HUES6 (cell line): ENCODE data around the gene PRB2.
"Not testable (repeated sequence)": the region's sequence is repeated elsewhere in the genome, so short reads cannot be mapped to it uniquely, and the experiment has no call there.

Experiments
- H3K27ac ChIP-seq: 2 replicates; pipeline ENCODE4 v1.7.0; 2013; ENCODE audit warnings: low read depth, mild to moderate bottlenecking, low read length, inconsistent platforms
- H3K27me3 ChIP-seq: 2 replicates; pipeline ENCODE4 v1.6.1; 2013; ENCODE audit warnings: low read length; ENCODE audit not compliant: control insufficient read depth, insufficient read depth
- H3K36me3 ChIP-seq: 2 replicates; pipeline ENCODE4 v1.6.1; 2013; ENCODE audit warnings: low read length; ENCODE audit not compliant: control insufficient read depth, insufficient read depth
- H3K4me1 ChIP-seq: 2 replicates; pipeline ENCODE4 v1.6.1; 2013; ENCODE audit warnings: low read length; ENCODE audit not compliant: control insufficient read depth, insufficient read depth
- H3K4me3 ChIP-seq: 2 replicates; pipeline ENCODE4 v1.5.1; 2013; ENCODE audit warnings: low read depth, low read length
- H3K9ac ChIP-seq: one replicate; pipeline ENCODE4 v1.6.1; 2013; ENCODE audit warnings: mild to moderate bottlenecking, low read length
- H3K9me3 ChIP-seq: 2 replicates; pipeline ENCODE4 v1.6.1; 2013; ENCODE audit warnings: low read depth, low read length; ENCODE audit not compliant: control insufficient read depth, insufficient read depth

Gene PRB2

DNA sequence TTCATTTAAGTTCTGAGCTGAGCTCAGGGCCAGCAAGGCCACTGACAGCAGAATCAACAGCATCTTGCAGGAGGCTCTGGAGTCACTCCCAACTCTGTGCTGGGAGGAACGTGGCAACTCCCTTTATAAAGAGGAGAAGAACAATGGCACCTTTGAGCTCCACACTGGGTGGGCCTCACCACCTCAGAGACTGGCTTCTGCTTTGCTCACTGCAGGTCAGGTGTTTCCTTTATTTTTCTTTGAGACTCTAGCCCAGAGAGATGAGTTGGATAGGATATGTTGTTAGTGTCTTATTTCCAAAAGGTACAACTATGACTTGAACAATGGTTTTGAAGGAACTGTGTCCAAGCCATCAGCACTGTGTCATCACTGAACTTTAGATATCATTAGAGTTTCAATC, at the start of gene PRB2:
Gene PRB2, minus strand, starts transcription at position 101 of the 400 bp plus-strand sequence. Its CDS starts 38 bp downstream, at position 63.
- H3K27me3 ChIP-seq, H3K4me3 ChIP-seq, H3K9me3 ChIP-seq, H3K36me3 ChIP-seq, H3K9ac ChIP-seq, H3K27ac ChIP-seq, H3K4me1 ChIP-seq: not testable (repeated sequence)

DNA sequence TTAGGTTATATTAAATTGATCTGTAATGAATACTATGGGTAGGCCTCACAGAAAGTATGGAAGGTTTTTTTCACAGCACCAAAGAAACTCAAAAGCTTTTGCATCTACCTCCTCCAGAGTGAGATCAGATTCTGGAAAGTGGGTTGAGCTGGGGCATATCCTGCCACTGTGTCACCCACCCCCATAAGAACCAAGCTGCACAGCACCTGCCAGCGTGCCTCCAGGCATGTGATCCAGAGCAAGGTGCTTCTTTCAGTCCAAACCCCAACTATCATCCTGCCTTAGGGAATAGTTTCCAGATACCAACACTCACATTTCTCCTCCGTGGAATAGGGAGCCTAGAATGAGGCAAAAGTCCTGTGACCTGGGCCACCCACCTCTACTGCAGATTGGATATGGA, 42.6 kb upstream of the PRB2 start:
- Histone ChIP-seq H3K27me3 (no peaks in the 10 kb centered on the region), H3K4me1 (peaks cover 6% of the 10 kb centered on the region; the same call in 1 of the 2 replicates), H3K9ac (no peak overlapping the region), H3K36me3 (no peaks in the 10 kb centered on the region), H3K4me3 (no peak overlapping the region), H3K9me3 (peaks cover 3% of the 10 kb centered on the region; the same call in 1 of the 2 replicates), H3K27ac (no peak overlapping the region)

DNA sequence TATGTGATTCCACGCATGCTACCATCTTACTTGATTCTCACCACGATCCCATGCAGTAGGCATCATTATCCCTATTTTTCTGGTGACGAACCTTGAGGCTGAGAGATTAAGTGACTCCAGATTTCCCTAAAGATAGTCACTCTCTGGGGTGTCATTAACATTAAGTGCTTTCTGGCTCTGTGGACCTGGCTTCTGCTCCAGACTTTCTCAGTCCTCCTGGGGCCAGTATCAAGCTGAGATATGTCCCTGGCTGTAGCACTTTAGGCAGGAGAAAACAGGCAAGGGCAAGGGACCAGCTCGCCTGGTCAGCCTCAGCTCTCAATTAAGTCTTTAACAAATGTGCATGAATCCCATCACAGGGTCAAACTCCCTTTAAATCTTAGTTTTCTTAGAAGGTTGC, 38.3 kb upstream of the PRB2 start:
- no peak overlapping the region for H3K9ac ChIP-seq
- peaks cover 3% of the 10 kb centered on the region; the same call in 1 of the 2 replicates for H3K9me3 ChIP-seq
- peaks cover 10% of the 10 kb centered on the region; the same call in 1 of the 2 replicates for H3K4me1 ChIP-seq
- no peaks in the 10 kb centered on the region for H3K36me3 ChIP-seq
- no peak overlapping the region for H3K27ac ChIP-seq
- no peaks in the 10 kb centered on the region for H3K27me3 ChIP-seq
- H3K4me3 ChIP-seq, result no peak overlapping the region

DNA sequence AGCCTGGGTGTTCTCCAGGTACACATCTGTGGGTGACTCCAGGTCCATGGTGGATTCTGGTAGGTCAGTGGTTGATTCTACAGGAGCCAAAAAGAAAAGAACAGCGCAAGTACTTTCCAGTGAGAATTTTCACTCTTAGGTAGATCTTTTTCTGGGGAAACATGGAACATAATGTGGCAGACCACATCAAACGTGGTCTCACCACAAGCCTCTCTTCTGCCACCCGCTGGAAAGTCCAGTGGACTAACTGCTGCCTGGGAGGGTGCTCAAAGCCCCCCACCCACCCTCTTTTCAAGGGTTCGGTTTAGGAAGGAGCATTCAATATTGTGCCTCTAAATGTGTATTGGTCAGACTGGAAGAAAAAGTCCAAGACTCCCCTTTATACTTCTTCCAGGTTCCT, 36.1 kb upstream of the PRB2 start:
- H3K36me3 ChIP-seq, result no peaks in the 10 kb centered on the region
- H3K9me3 ChIP-seq, result no peaks in the 10 kb centered on the region
- peaks cover 10% of the 10 kb centered on the region; the same call in 1 of the 2 replicates for H3K4me1 ChIP-seq
- H3K4me3 ChIP-seq, result no peak overlapping the region
- no peaks in the 10 kb centered on the region for H3K27me3 ChIP-seq
- no peak overlapping the region for H3K27ac ChIP-seq
- H3K9ac ChIP-seq, result no peak overlapping the region

DNA sequence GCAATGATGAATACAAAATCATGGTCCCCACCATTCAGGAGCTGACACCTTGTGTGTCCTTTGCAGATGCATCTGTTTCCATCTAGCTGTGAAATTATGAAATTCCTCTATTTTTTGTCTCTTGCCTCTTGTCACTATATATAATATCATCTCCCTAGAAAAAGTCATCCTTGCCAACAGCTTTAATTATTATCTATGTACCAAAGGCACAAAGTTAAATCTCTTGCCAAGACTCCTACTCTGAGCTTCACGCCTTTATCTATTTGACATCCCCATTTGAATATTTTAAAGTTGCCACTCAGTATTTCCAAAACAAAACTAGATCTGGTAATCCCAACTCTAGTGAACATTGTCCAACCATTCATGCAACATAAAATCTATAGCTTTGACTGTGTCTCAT, 32.0 kb upstream of the PRB2 start:
- no peak overlapping the region for H3K9ac ChIP-seq
- no peak overlapping the region for H3K4me3 ChIP-seq
- H3K36me3 ChIP-seq, result no peaks in the 10 kb centered on the region
- H3K4me1 ChIP-seq, result no peaks in the 10 kb centered on the region
- no peaks in the 10 kb centered on the region for H3K27me3 ChIP-seq
- no peaks in the 10 kb centered on the region for H3K9me3 ChIP-seq
- H3K27ac ChIP-seq, result no peak overlapping the region

DNA sequence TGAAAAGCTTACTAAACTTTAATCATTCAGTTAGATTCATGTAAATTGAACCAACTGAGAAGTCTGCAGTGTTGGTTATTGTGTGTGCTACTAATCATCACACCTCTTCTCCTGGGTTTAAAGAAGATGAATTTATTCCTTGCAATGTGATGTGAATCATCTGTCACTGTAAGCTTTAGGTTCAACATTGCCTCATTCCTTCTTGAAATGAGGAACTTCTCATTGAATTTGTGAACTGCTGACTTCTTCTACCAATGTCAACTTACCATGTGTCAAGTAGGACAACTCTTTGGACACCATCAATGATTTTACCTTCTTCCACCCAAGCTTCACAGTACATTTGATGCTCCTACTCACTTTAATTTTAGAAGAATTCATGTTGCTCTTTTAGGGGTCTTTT, 17.4 kb upstream of the PRB2 start:
- Histone ChIP-seq H3K27ac (no peak overlapping the region), H3K36me3 (no peaks in the 10 kb centered on the region), H3K27me3 (no peaks in the 10 kb centered on the region), H3K9ac (no peak overlapping the region), H3K4me1 (no peaks in the 10 kb centered on the region), H3K9me3 (peaks cover 21% of the 10 kb centered on the region), H3K4me3 (no peak overlapping the region)

DNA sequence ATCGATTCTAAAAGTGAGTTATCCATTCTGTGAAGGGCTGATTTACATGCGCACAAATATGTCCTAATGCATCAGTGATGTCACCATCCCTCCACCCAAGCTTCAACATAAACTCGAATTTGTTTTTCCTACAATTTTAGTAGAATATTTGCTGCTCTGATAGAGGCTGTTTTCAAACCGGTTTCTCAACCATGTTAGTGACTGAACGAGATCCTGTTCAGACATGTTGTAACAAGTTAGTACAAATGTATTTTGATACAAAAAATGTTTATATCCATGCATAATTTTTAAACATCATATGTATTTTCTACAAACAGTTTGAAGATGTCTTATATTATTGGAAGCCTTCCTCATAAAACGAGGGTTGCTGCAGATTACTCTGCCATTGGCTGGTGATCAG, 12.7 kb upstream of the PRB2 start:
- Histone ChIP-seq H3K4me1 (no peaks in the 10 kb centered on the region), H3K27ac (no peak overlapping the region), H3K9ac (no peak overlapping the region), H3K27me3 (no peaks in the 10 kb centered on the region), H3K4me3 (no peak overlapping the region), H3K36me3 (no peaks in the 10 kb centered on the region), H3K9me3 (peaks cover 5% of the 10 kb centered on the region)

DNA sequence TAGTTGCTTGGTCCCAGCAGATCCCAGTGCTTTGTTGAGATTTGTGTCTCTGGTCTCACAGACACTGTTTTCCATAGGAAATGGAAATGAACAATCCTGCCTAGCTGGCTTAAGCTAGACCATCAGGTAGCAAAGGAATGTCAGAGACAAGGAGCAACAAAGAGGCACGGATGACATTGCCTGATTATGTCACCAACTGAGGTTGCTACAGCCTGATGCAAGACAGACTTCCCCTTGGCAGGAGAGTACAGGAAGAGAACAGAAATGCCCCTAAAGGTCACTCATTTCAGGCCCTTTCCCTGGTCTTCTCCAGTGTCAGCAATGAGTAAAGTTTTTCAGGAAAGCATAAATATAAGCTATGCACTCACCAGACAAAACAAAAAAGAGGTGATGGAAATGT, 2.0 kb upstream of the PRB2 start:
- no peak overlapping the region for H3K4me3 ChIP-seq
- no peak overlapping the region for H3K27ac ChIP-seq
- H3K9me3 ChIP-seq, result no peaks in the 10 kb centered on the region
- no peaks in the 10 kb centered on the region for H3K36me3 ChIP-seq
- no peak overlapping the region for H3K9ac ChIP-seq
- no peaks in the 10 kb centered on the region for H3K27me3 ChIP-seq
- H3K4me1 ChIP-seq, result peaks cover 4% of the 10 kb centered on the region; the same call in 1 of the 2 replicates

DNA sequence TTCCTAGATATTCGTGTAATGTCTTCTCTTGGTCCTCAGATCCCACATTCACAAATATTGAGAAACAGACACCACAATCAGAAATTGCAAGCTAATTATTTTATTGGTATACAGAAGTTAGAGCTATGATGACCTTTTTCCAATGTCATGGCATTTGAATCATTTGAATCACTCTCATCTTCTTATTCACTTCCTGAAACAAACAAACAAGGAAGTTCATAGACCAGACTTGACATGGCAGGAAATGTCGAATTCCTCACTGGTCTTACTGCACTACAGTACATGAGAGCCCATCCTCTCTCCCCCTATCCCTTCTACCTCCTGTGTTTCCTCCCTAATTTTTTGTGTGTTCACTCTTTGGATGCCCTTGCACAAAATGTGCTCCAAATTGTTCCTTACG, 3.9 kb downstream of the PRB2 start:
- H3K4me1 ChIP-seq, result not testable (repeated sequence)

DNA sequence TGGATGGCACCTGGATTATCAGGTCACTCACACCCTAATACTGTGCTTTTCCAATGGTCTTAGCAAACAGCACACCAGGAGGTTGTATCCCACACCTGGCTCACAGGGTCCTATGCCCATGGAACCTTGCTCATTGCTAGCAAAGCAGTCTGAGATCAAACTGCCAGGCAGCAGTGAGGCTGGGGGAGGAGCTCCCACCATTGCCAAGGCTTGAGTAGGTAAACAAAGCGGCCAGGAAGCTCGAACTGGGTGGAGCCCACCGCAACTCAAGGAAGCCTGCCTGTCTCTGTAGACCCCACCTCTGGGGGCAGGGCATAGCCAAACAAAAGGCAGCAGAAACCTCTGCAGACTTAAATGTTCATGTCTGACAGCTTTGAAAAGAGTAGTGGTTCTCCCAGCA, 17.9 kb downstream of the PRB2 start:
- H3K4me3 ChIP-seq, H3K27me3 ChIP-seq, H3K4me1 ChIP-seq, H3K9ac ChIP-seq, H3K36me3 ChIP-seq, H3K27ac ChIP-seq: not testable (repeated sequence)
- H3K9me3 ChIP-seq, result peaks cover 31% of the 10 kb centered on the region

More for the DNA sequence above, 3.9 kb downstream of the PRB2 start:
- not testable (repeated sequence) for H3K27ac ChIP-seq, H3K36me3 ChIP-seq, H3K4me3 ChIP-seq, H3K27me3 ChIP-seq, H3K9ac ChIP-seq, H3K9me3 ChIP-seq

DNA sequence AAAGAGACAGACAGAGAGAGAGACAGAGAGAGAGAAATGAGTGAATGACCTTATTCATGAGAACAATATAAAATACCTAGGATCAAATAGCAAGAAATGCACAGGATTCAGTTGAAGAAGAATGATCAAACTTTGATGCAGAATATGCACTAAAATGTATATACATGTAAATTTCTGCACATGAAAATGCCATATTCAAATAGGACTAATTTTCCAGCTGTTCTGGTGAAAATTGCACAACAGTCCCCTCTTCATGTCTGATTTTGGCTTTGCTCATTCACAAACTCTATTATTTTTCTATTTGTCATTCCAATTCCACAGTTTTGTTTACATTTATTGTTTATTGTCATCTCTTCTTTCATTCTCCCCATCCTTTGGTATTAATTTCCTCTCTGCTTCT, 34.2 kb downstream of the PRB2 start:
- no peak overlapping the region for H3K4me3 ChIP-seq
- H3K9ac ChIP-seq, result no peak overlapping the region
- H3K4me1 ChIP-seq, result no peaks in the 10 kb centered on the region
- H3K27ac ChIP-seq, result no peak overlapping the region
- H3K9me3 ChIP-seq, result no peaks in the 10 kb centered on the region
- no peaks in the 10 kb centered on the region for H3K36me3 ChIP-seq
- no peaks in the 10 kb centered on the region for H3K27me3 ChIP-seq
